ENCODE results near the gene RAB40B. TPM values are rescaled to one million over a fixed set of nuclear protein-coding genes. Genes with fewer than 3 reads are reported as not detected.

RAB40B gene
- polyA plus RNA-seq, 1 of the 3 experiments (the other 2 are of a cell fraction), result 20.7 TPM

- DNase-seq, result no peak
- H3K4me3 ChIP-seq (ENCODE audit: low read depth in 2 of 2, low read length in 1 of 2), result no peak overlapping the region
- no peak for TF ChIP-seq RCOR1 (IDR thresholded peaks at IDR 0.05; ENCODE audit: low read length)
- peaks cover 35% of the 10 kb centered on the region for H3K79me2 ChIP-seq (ENCODE audit: insufficient read depth)
- H4K20me1 ChIP-seq (ENCODE audit: insufficient read depth), result peaks cover 30% of the 10 kb centered on the region
- H3F3A ChIP-seq (replicated peaks; ENCODE audit: insufficient read depth), result peaks cover 14% of the 10 kb centered on the region
- no peak overlapping the region for H2AFZ ChIP-seq (ENCODE audit: low read depth)
- H3K4me2 ChIP-seq, result peak overlapping the region; percentile 82; the same call in 1 of the 2 replicates
- ChIA-PET CTCF (no interaction called here), POLR2A (no interaction called here)
- H3K27ac ChIP-seq (ENCODE audit: low read depth in 2 of 2, low read length in 1 of 2), result no peak overlapping the region
- WGBS (ENCODE audit: low lambda C conversion rate), result 93% methylated on average over 22 of the region's 22 CpGs
- no peaks in the 10 kb centered on the region for H3K9me3 ChIP-seq
- H3K27me3 ChIP-seq (ENCODE audit: insufficient read depth), result no peaks in the 10 kb centered on the region
- no peak overlapping the region for H3K9ac ChIP-seq
- no peaks in the 10 kb centered on the region for H3K9me2 ChIP-seq
- peaks cover 10 to 12% of the 10 kb centered on the region in 2 experiments; a peak in 3 of 4 replicates for H3K4me1 ChIP-seq (ENCODE audit: control insufficient read depth in 1 of 2, insufficient read depth in 2 of 2, low read depth in 1 of 2, low read length in 1 of 2)
- H3K36me3 ChIP-seq (replicated peaks in 1 of 2; ENCODE audit: control insufficient read depth in 1 of 2, insufficient read depth in 2 of 2, low read length in 1 of 2), result peaks cover 0 to 13% of the 10 kb centered on the region in 2 experiments
These were observed 48.8 kb downstream of the RAB40B start for GRCh38 chr17:82649501-82650261.

- Histone ChIP-seq H3K36me3 (replicated peaks in 1 of 2; ENCODE audit: control insufficient read depth in 1 of 2, insufficient read depth in 2 of 2, low read length in 1 of 2) (peaks cover 7 to 14% of the 10 kb centered on the region in 2 experiments), H3K79me2 (ENCODE audit: insufficient read depth) (peaks cover 44% of the 10 kb centered on the region), H3K4me2 (peak overlapping the region; percentile 82), H3K9ac (peak overlapping the region; percentile 43; the same call in 1 of the 2 replicates), H3K4me1 (ENCODE audit: control insufficient read depth in 1 of 2, insufficient read depth in 2 of 2, low read depth in 1 of 2, low read length in 1 of 2) (peaks cover 10 to 12% of the 10 kb centered on the region in 2 experiments; a peak in 3 of 4 replicates), H3F3A (replicated peaks; ENCODE audit: insufficient read depth) (peaks cover 14% of the 10 kb centered on the region), H3K9me2 (no peaks in the 10 kb centered on the region), H3K27me3 (ENCODE audit: insufficient read depth) (no peaks in the 10 kb centered on the region), H2AFZ (ENCODE audit: low read depth) (peak overlapping the region; percentile 66; the same call in 1 of the 2 replicates), H3K27ac (ENCODE audit: low read depth in 2 of 2, low read length in 1 of 2) (peak overlapping the region; percentile 32 to 87; a peak in 2 of 4 replicates), H3K9me3 (no peaks in the 10 kb centered on the region), H3K4me3 (ENCODE audit: low read depth in 2 of 2, low read length in 1 of 2) (peak overlapping the region; percentile 53 to 59), H4K20me1 (ENCODE audit: insufficient read depth) (peaks cover 39% of the 10 kb centered on the region)
- ChIA-PET CTCF (no interaction called here), POLR2A (no interaction called here)
- TF ChIP-seq REST (IDR thresholded peaks at IDR 0.05; ENCODE audit: low read depth, low read length), result no peak
- TF ChIP-seq TAF1 (IDR thresholded peaks at IDR 0.05; ENCODE audit: borderline replicate concordance, low read depth, low read length), result 0 out of 2 replicates have a peak, but pooled peaks have one; percentile 19
- peak; percentile 56 for TF ChIP-seq NRF1 (IDR thresholded peaks at IDR 0.05; ENCODE audit: low read depth, low read length)
- no peak for TF ChIP-seq USF1 (IDR thresholded peaks at IDR 0.05; ENCODE audit: borderline replicate concordance, low read depth)
- TF ChIP-seq PBX3 (IDR thresholded peaks at IDR 0.05), result 0 out of 2 replicates have a peak, but pooled peaks have one; percentile 11
- no peak for TF ChIP-seq RAD21 (IDR thresholded peaks at IDR 0.05; ENCODE audit: low read length)
- WGBS (ENCODE audit: low lambda C conversion rate), result 13% methylated on average over 36 of the region's 37 CpGs
- DNase-seq, result peak; percentile 95
These were observed 49.7 kb downstream of the RAB40B start for GRCh38 chr17:82648742-82649331.
